Right lobe of liver (tissue), 4 donors: ENCODE data around the gene ABLIM2.

Experiments
- POLR2A ChIP-seq: fragments of 450-650 bp; IDR thresholded peaks from one replicate; pipeline ENCODE4 v1.6.1; 2017; ENCODE audit warnings: antibody characterized with exemption, mild to moderate bottlenecking
- TF ChIP-seq, protein P1 (sequence below), 4 donors: fragments of 200-600 bp in 3 of 4; fragments of 450-650 bp in 1 of 4; IDR thresholded peaks; one replicate each; pipeline versions ENCODE4 v1.5.1 to v1.8.0; 2016 to 2022; ENCODE audit warnings: antibody characterized with exemption in 4 of 4, mild to moderate bottlenecking in 2 of 4
- donor health status: DM: no; HTN: no; CAD: no.
- donor health status: DM: no; HTN: no; CAD: no.
- donor health status: DM: no; HTN: yes; CAD: no.

DNA sequence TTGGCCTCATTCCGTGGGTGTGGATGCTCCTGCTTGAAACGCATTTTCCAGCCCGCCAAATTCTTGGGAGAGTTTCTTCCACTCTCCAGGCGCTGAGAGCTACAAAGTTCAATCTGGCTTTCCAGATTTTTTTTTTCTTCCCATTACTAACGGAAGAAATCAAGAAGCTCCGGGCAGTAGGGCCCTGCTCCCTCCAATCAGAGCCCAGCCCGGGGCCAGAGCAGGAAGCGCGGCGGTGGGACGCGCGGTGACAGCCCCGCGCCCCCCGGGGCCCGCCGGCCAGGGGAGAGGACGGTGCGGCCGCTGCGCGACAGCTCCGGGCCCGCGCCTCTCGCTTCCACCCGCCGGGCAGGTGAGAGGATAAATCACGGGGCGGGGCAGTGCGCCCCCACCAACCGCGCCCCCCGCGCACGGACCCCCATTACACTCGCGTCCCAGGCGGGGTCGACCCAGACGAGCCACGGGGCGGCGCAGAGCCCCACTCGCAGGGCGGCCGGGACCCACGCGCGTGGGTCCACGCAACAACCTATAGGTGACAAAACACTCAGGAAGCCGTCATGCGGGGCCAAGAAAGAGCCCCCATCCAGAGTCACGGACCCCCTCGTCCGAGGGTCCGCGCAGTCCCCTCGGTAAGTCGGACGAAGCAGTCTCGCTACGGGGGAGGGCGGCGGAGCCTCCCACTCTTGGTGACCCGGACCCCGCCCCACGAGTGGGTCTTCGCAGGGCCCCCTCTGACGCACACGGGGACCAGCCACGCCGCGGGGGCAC is 219.8 kb downstream of the ABLIM2 start:
- peak; percentile 28 for TF ChIP-seq POLR2A
- TF ChIP-seq, protein P1, sequence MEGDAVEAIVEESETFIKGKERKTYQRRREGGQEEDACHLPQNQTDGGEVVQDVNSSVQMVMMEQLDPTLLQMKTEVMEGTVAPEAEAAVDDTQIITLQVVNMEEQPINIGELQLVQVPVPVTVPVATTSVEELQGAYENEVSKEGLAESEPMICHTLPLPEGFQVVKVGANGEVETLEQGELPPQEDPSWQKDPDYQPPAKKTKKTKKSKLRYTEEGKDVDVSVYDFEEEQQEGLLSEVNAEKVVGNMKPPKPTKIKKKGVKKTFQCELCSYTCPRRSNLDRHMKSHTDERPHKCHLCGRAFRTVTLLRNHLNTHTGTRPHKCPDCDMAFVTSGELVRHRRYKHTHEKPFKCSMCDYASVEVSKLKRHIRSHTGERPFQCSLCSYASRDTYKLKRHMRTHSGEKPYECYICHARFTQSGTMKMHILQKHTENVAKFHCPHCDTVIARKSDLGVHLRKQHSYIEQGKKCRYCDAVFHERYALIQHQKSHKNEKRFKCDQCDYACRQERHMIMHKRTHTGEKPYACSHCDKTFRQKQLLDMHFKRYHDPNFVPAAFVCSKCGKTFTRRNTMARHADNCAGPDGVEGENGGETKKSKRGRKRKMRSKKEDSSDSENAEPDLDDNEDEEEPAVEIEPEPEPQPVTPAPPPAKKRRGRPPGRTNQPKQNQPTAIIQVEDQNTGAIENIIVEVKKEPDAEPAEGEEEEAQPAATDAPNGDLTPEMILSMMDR (IDR thresholded peaks at IDR 0.05) = no peak
